ENCODE data around the gene TNIP1. TPM values are rescaled to one million over a fixed set of nuclear protein-coding genes. Genes with fewer than 3 reads are reported as not detected.

The TNIP1 gene
- total RNA-seq, 1 donor from 2014 or later, result 110 TPM

GRCh38 chr5:151071021-151071420 is 9.8 kb downstream of the TNIP1 start:
- intact Hi-C loops (cut with DNase I), result no loop called here
- DNase-seq (ENCODE audit: low spot score), result no peak

- intact Hi-C loops (cut with DNase I), result no loop called here
- DNase-seq (ENCODE audit: low spot score), result no peak
Measured at GRCh38 chr5:151070449-151070848, 10.4 kb downstream of the TNIP1 start.

DNA sequence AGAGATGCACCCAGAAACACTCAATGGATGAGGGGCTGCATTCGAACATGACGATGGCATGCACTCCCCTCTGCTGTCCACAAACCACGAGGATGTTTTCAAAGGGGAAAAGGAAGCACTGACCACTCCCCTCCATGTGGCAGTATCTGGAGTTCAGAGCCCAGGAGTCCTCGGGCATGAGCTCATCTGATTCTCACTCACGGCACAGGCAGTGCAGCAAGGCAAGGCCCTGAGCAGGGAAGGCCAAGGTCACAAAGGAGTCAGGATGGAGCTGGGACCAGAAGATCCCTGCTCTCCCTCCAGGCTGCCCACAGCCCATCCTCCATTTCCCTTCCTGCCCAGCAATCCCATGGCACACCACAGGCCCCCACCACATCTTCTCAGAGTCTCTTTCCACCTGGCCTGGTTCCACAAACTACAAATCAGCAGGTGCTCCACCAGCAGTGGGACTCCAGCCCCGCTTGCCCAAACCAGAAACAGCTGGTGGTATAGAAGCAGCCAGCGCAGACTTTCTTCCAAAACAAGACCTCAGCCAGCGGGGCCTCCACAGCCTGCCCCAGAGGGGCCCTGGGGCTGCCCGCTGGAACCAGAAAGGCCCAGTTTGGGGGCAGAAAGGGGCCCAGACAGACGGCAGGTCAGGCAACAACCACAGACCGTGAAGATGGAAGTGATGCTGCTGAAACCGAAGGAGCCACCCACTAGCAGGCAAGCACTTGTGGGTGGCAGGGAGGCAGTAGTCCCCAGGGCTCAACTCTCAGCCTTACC is 12.2 kb downstream of the TNIP1 start:
- no peak for DNase-seq (ENCODE audit: low spot score)
- intact Hi-C loops (cut with DNase I), result no loop called here

DNA sequence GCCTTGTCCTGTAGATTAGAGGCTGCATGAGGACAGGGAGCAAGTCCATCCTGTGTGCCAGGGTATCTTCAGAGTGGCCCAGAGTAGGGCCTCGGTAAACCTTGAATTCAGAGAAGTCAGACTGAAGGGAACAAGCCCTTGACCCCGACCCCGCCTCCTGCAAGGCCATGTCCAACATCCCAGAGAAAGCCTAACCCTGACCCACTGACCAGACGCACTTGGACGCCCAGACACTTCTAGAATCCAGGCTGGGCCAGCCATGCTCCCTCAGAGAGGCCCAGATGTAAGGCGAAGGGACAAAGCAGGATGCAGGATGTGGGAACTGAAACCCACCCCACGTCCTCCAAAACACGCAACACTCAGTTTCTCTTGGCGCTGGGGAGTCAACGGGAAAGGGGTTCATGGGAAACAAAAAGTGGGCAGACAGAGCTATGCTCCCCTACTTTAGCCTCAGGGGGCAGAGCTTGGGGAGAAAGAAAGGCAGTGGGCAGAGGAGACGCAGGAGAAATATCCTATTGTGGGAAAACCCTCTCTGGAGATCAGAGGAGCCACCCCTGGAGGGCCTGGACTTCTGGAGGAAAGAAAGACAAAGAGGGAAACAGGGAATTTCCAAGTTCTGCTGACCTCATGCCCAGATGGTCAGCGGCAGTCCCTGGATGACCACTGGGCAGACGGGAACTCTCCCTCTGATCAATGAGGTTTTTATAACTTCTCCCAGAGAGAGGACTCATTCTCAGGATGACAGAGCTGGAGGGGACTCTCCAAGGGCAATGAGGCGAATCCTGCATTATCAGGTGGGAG is 13.0 kb downstream of the TNIP1 start:
- intact Hi-C loops (cut with DNase I), result no loop called here
- no peak for DNase-seq (ENCODE audit: low spot score)

DNA sequence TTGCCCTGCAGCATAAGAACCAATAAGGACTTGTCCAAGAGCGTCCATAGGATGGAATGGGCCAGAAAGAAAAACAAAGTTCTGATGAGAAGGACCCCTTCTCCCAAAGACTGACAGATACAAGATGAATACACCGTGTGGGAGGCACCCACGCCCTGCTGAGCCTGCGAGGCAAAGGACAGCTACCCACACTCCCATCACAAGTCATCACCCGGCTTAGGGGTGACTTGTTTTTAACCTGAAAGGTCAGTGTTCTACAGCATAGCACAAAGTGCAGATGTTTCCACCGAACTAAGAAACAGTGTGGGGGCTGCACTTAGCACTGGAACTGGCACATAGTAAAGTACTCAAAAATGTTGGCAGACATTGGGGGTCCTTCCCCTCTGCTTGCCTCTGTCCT is 13.9 kb downstream of the TNIP1 start:
- intact Hi-C loops (cut with DNase I), result no loop called here

GRCh38 chr5:151065609-151066008 is 15.2 kb downstream of the TNIP1 start:
- no peak for DNase-seq (ENCODE audit: low spot score)
- intact Hi-C loops (cut with DNase I), result loop anchor here (2.0 kb wide), 1 partner anchor 13 kb away; no protein-coding TSS in a partner anchor

More for the DNA sequence above, 13.9 kb downstream of the TNIP1 start:
- DNase-seq (ENCODE audit: low spot score), result no peak

GRCh38 chr5:151064916-151065499 is 15.8 kb downstream of the TNIP1 start:
- DNase-seq (ENCODE audit: low spot score), result no peak
- intact Hi-C loops (cut with DNase I), result loop anchor here (2.0 kb wide), 1 partner anchor 14 kb away; no protein-coding TSS in a partner anchor

DNA sequence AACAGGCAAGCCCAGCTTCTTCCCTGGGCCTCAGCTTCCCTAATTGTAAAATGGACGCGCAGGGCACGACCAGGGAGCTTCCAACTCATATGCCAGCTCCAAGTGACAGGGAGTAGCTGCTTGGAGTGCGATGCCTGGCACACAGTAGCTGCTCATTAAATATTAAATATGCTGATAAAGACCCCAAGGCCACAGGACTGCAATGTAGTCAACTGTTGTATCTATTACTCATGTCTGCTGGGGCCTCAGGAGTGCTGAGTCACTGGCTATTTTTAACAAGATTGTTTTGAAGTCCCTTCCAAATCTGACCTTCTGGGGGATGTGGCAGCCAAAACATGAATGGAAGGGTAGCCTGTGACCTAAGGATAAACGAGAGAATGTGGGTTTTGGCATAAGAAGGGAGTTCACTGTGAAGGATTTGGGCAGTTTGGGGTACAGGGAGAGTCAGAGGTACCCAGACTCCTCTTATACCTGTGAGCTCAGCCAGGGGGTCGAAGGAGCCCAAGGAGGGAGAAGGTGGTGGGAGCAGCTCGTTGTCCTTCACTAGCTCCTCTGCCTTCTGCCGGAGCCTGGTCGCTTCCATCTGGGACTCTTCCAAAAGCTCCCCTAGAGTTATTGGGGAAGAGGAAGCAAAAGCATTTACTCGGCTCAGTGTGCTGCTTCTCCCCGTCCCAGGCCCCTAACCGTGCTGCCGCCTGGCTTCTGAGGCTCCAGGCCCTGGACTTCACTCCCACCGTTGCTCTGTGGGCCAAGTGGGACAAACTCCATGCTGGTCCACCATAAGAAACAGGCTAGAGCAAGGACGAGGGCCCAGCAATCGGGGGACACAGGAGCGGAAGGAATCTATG is 17.5 kb downstream of the TNIP1 start:
- intact Hi-C loops (cut with DNase I), result no loop called here

GRCh38 chr5:151062405-151063141 is 18.3 kb downstream of the TNIP1 start:
- intact Hi-C loops (cut with DNase I), result no loop called here
- no peak for DNase-seq (ENCODE audit: low spot score)

More for the DNA sequence above, 17.5 kb downstream of the TNIP1 start:
- no peak for DNase-seq (ENCODE audit: low spot score)

- intact Hi-C loops (cut with DNase I), result no loop called here
- no peak for DNase-seq (ENCODE audit: low spot score)
Measured at GRCh38 chr5:151060742-151061141, 20.1 kb downstream of the TNIP1 start.

DNA sequence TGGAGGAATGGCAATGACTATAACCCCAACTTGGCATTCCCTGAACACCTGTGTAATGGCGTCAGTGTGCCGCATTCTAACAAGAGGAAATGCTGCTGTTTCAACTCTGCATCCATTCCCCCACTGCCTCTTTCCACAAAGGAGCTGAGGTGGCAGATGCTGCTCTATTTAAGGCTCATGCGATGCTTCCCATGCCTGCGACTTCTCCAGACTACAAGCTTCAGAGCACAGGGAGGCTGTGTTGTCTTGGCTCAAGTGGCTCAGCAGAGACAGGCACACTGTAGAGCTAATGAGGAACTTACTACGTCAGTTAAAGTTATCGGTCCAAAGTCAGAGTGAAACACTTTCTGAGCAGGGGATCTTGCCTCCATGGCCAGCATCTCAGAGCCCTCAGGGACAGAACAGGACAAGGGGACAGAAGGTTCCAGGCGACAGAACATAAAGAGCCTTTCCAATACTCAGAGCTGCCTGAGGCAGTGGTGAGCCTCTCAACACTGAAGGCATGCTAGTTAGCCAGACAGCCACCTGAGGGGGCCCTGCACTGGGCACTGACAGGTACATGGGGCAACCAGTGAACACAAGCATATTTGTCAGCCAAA is 21.8 kb downstream of the TNIP1 start:
- intact Hi-C loops (cut with DNase I), result no loop called here
- no peak for DNase-seq (ENCODE audit: low spot score)

GRCh38 chr5:151058301-151058700 is 22.5 kb downstream of the TNIP1 start:
- intact Hi-C loops (cut with DNase I), result no loop called here
- no peak for DNase-seq (ENCODE audit: low spot score)

GRCh38 chr5:151056379-151057325 is 24.2 kb downstream of the TNIP1 start:
- DNase-seq (ENCODE audit: low spot score), result no peak
- intact Hi-C loops (cut with DNase I), result no loop called here

- DNase-seq (ENCODE audit: low spot score), result no peak
- intact Hi-C loops (cut with DNase I), result no loop called here
Measured at GRCh38 chr5:151055336-151055735, 25.5 kb downstream of the TNIP1 start.

DNA sequence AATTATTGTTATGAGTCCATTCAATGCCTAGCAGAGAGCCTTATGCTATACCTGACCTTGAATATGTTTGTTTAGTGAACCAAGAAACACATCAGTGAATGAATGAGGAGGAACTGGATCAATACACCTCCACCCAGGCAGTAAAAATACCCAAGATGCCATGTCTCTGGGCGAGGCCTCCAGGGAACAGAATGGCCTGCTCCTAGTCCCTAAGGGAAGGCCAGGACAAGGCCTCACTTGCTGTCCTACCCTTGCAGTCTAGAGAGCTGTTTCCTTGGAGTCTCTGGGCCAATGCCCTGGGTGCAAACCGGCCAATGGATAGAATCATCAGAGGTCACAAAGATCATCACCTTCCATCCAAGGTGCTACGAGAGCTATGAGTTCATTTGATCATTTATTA is 26.1 kb downstream of the TNIP1 start:
- no peak for DNase-seq (ENCODE audit: low spot score)
- intact Hi-C loops (cut with DNase I), result loop anchor here (5.0 kb wide), 1 partner anchor 108 kb away; no protein-coding TSS in a partner anchor

DNA sequence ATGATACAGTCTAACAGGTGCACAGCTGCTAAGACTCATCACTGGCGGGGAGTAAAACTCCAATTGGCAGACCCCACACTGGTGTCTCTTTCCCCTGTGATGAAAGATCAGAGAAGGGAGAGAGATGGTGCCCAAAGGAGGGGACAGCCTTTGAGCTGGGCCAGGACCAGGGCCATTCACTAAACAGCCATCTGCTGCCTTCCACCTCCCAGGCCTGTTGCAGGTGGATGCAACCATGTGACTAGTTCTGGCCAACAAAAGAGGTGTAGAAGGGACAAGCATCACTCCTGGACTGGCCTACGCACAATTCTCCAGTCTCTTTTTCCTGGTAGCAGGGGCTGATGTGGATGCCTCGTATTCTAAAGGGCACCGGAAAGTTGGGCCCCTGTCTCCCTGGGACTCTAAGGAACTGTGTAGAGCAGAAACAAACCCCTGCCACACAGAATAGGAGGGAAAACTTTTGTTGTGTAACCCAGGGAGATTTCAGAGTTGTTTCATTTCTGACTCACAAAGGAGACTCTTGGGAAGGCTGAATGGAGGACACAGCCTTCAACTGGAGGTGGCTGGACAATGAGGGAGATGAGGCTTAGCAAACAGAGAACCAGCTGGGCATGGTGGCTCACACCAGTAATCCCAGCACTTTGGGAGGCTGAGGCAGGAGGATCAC is 26.9 kb downstream of the TNIP1 start:
- DNase-seq (ENCODE audit: low spot score), result no peak
- intact Hi-C loops (cut with DNase I), result loop anchor here (5.0 kb wide), 1 partner anchor 108 kb away; no protein-coding TSS in a partner anchor

DNA sequence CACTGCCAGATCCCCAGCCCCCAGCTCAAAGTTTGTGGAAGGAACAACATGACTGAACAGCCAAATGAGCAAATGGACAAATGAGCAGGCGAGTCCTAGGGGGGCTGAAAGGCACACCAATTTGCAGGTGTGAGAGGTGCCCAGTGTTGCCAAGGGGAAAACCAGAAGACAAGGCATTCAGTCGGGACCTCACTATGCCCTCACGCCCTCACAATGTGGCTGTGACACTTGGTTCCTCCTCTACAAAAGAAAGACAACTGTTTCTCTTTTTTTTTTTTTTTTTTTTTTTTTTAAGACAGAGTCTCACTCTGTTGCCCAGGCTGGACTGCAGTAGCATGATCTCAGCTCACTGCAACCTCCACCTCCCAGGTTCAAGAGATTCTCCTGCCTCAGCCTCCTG is 28.0 kb downstream of the TNIP1 start:
- no peak for DNase-seq (ENCODE audit: low spot score)
- intact Hi-C loops (cut with DNase I), result loop anchor here (5.0 kb wide), 1 partner anchor 109 kb away; no protein-coding TSS in a partner anchor
